Measurements from ENCODE around the gene CRY2.

GRCh38 chr11:45807792-45808238, 39.5 kb upstream of the CRY2 start:
- TF ChIP-seq ELF1 (IDR thresholded peaks at IDR 0.05): no peak
- TF ChIP-seq RXRA (IDR thresholded peaks at IDR 0.05; ENCODE audit: borderline replicate concordance, low read depth): no peak
- no peak for TF ChIP-seq CTCF (IDR thresholded peaks at IDR 0.05)
- TF ChIP-seq POLR2AphosphoS5 (IDR thresholded peaks at IDR 0.05; ENCODE audit: low read depth, low read length): no peak
- no peak for TF ChIP-seq TCF12 (IDR thresholded peaks at IDR 0.05)
- no peak for TF ChIP-seq RAD21 (IDR thresholded peaks at IDR 0.05; ENCODE audit: low read length)
- no peak for TF ChIP-seq CHD2 (IDR thresholded peaks at IDR 0.05; ENCODE audit: low read length, partially characterized antibody)
- no peak for TF ChIP-seq GATA2 (CRISPR knock-in tag; IDR thresholded peaks at IDR 0.05)
- TF ChIP-seq REST (IDR thresholded peaks at IDR 0.05; ENCODE audit: low read depth, low read length): no peak
- no peak for TF ChIP-seq NFIC (IDR thresholded peaks at IDR 0.05; ENCODE audit: borderline replicate concordance)
- TF ChIP-seq MEF2A (IDR thresholded peaks at IDR 0.05; ENCODE audit: borderline replicate concordance, low read depth): no peak
- no peak for TF ChIP-seq SMC3 (IDR thresholded peaks at IDR 0.05; ENCODE audit: low read depth, low read length)
- no peak for TF ChIP-seq TEAD4 (IDR thresholded peaks at IDR 0.05; ENCODE audit: borderline replicate concordance, insufficient read depth)
- TF ChIP-seq RCOR1 (IDR thresholded peaks at IDR 0.05; ENCODE audit: low read length): no peak
